SK-N-DZ (cell line): ENCODE results near the gene LCN1.

Experiments
- DNase-seq: peaks from one replicate; pipeline ENCODE4 v3.0.0-alpha.2; 2015; ENCODE audit warnings: low spot score

The LCN1 gene

DNA sequence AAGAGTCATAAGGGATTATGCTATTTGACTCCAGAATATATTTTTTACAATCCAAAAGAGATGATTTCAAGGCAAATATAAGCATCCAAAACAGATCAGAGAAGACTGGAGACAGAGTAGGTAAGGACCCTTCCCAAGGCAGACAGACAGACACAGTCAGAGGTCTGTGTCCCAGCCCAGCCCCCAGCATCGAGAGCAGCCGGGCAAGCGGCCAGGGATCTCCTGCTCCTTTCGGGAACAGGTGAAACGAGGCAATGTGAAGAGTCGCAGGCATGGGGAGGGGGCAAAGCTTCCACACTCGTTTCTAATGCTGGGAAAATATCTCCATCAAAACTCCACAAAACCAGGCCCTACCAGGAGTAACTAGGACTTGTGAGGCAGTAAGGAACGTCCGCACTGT is 46.1 kb downstream of the LCN1 start:
- no peak for DNase-seq

DNA sequence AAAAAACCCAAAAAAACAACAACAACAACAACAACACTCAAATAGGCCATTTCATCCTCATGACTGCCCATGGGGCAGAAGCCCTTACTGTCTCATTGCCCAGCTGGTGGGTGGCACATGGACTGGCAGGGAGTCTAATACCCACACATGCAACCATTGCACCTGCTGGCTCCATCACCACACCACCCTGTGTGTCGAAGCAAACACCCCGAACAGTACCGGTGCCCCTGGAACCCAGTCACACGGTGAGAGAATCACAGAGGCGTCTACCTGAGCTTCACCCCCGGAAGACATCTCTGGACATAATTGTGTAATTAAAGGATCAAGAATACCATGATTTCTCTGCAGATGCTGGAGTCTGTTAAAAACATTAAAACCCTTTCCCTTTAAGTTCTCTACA is 46.8 kb downstream of the LCN1 start:
- DNase-seq: no peak

DNA sequence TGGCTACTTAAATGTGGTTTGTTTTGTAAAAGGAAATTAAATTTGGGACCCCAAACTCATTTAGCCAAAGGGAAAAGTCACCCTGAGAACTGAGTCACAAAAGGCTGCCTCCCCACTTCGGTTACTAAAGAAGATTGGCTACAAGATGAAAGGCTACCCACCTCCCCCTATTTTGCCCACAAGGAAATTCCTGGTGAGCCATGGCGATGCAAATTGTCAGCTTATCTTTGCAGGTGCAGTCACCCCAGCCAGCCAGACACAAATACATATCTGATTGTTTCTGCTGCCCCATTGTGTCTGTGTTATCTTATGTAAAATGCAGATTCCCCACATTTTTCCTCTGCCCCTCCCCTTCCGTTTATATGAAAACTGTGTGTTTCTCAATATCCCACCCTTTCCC is 49.2 kb downstream of the LCN1 start:
- DNase-seq: no peak

DNA sequence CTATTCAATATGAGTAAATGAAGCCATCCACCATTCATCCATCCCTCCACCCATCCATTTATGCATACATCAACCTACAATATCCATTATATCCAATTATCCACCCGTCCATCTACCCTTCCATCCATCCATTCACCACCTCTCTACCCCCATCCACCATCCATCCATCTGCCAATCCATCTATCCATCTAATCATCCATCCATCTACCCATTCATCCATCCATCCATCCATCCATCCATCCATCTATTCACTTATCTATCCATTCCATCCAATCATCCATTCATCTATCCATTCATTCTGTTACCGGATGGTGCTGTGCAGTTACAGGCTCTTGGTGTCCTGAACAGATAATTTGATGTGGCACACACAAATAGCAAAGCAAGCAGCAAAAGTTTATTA is 51.0 kb downstream of the LCN1 start:
- DNase-seq: no peak

DNA sequence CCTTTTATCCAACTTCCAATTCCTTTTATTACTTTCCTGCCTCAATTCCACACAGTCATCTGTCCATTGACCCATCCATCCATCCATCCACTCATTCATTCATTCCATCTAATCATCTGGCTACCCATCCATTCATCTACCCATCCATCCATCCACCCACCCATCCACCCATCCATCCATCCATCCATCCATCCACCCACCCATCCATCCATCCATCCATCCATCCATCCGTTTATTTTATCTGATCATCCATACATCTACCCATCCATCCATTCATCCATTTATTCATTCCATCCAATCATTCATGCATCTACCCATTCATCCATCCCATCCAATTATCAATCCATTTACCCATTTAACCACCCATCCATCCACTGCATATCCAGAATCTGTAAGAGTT is 51.9 kb downstream of the LCN1 start:
- no peak for DNase-seq

DNA sequence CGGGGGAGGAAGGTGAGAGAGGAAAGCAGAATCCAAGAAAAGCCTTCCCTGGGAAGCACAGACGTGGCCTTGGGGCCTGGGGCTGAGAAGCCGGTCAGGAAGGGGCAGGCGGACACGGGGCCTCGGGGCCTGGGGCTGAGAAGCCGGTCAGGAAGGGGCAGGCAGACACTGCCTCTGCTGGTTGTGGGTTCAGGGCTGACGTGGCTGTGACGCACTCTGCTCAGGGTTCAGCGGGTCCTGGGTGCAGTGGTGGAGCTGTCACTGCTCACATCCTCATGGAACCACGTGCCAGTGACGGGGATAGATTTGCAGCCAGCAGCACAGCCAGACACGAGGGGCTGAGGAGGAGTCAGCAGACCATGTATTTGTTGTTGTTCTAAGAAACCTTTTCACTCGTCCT is 53.1 kb downstream of the LCN1 start:
- no peak for DNase-seq

DNA sequence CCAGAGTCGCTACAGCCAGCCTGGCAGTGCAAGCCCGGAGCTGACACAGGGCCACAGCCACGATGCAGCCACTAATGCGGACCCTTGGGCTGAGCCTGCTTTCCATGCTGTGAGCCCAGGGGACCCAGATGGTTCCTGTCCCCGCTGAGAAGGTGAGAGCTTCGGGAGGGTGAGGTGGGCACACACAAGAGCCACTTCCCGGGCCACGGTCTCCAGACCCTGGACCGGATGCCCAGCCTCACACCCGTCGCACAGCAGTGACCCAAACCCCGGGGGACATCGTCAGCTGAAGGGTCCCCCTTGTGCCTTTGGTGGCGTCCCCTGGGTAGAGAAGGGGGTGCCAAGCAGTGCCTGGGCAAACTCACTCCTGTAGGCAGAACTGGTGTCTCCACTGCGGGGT is 53.7 kb downstream of the LCN1 start:
- DNase-seq: no peak
